GM23338 (cell line): Measurements from ENCODE around the gene FMO2. TPM values are rescaled to one million over a fixed set of nuclear protein-coding genes. Genes with fewer than 3 reads are reported as not detected.

Experiments used
- ATAC-seq: fragments of 200-7000 bp; cut with Tn5 transposase; 3 replicates; pipeline ENCODE4 v1.9.1; 2020
- DNase-seq: peaks from one replicate; pipeline ENCODE4 v3.0.0-alpha.2; 2015; ENCODE audit warnings: low spot score
- H2AFZ ChIP-seq: fragments of 200-600 bp; sonication (generic); 2 replicates; pipeline ENCODE4 v1.8.0; 2016; ENCODE audit warnings: antibody characterized with exemption, mild to moderate bottlenecking, moderate library complexity
- H3F3A ChIP-seq: fragments of 200-600 bp; sonication (generic); replicated peaks from 2 replicates; pipeline ENCODE4 v1.8.0; 2017; ENCODE audit warnings: antibody characterized with exemption, mixed run types, low read depth
- H3K27ac ChIP-seq: fragments of 200-600 bp; sonication (generic); 2 replicates; pipeline ENCODE4 v1.6.1; 2016; ENCODE audit warnings: low read depth
- H3K27me3 ChIP-seq: fragments of 200-600 bp; sonication (generic); 2 replicates; pipeline ENCODE4 v1.8.0; 2016; ENCODE audit warnings: mild to moderate bottlenecking, mixed run types, moderate library complexity; ENCODE audit not compliant: insufficient read depth
- H3K36me3 ChIP-seq: fragments of 200-600 bp; sonication (generic); 2 replicates; pipeline ENCODE4 v1.8.0; 2016; ENCODE audit warnings: mild to moderate bottlenecking; ENCODE audit not compliant: insufficient read depth
- H3K4me1 ChIP-seq: fragments of 200-600 bp; sonication (generic); 2 replicates; pipeline ENCODE4 v1.8.0; 2016; ENCODE audit warnings: mild to moderate bottlenecking, moderate library complexity; ENCODE audit not compliant: insufficient read depth
- H3K4me2 ChIP-seq: fragments of 200-600 bp; sonication (generic); 2 replicates; pipeline ENCODE4 v1.7.1; 2017; ENCODE audit warnings: mixed run types
- H3K4me3 ChIP-seq: fragments of 200-600 bp; sonication (generic); 2 replicates; pipeline ENCODE4 v1.6.1; 2016; ENCODE audit warnings: mixed run types
- H3K79me2 ChIP-seq: fragments of 200-600 bp; sonication (generic); replicated peaks from 2 replicates; pipeline ENCODE4 v1.8.0; 2017; ENCODE audit warnings: mild to moderate bottlenecking; ENCODE audit not compliant: insufficient read depth
- H3K9me2 ChIP-seq: fragments of 200-600 bp; sonication (generic); 2 replicates; pipeline ENCODE4 v1.8.0; 2017; ENCODE audit not compliant: insufficient read depth
- H4K20me1 ChIP-seq: fragments of 200-600 bp; sonication (generic); replicated peaks from 2 replicates; pipeline ENCODE4 v1.8.0; 2017; ENCODE audit warnings: mild to moderate bottlenecking; ENCODE audit not compliant: insufficient read depth
- H3K27ac Mint-ChIP-seq: 2 replicates; pipeline ENCODE4 v1.8.0; 2020; ENCODE audit warnings: inconsistent platforms, mild to moderate bottlenecking, moderate library complexity, mixed read lengths
- H3K27me3 Mint-ChIP-seq: 3 replicates; pipeline ENCODE4 v1.8.0; 2022; ENCODE audit warnings: low read depth, mild to moderate bottlenecking, moderate library complexity, mixed read lengths, inconsistent platforms; ENCODE audit not compliant: insufficient read depth, poor library complexity
- H3K36me3 Mint-ChIP-seq: 3 replicates; pipeline ENCODE4 v1.8.0; 2021; ENCODE audit warnings: low read depth, mild to moderate bottlenecking, inconsistent platforms, moderate library complexity, mixed read lengths
- H3K4me1 Mint-ChIP-seq: 3 replicates; pipeline ENCODE4 v1.8.0; 2020; ENCODE audit warnings: mild to moderate bottlenecking, inconsistent platforms, mixed read lengths
- H3K4me3 Mint-ChIP-seq: 3 replicates; pipeline ENCODE4 v1.8.0; 2021; ENCODE audit warnings: moderate library complexity, mild to moderate bottlenecking, inconsistent platforms, mixed read lengths
- H3K9me3 Mint-ChIP-seq: 3 replicates; pipeline ENCODE4 v1.8.0; 2020; ENCODE audit warnings: moderate library complexity, mild to moderate bottlenecking, inconsistent platforms, mixed read lengths
- CREB1 ChIP-seq: fragments of 250-450 bp; sonication (Bioruptor Pico); IDR thresholded peaks from 2 replicates; pipeline ENCODE4 v1.5.0; 2020; ENCODE audit warnings: low read depth, mild to moderate bottlenecking, moderate library complexity
- EZH2 ChIP-seq: fragments of 200-600 bp; sonication (generic); IDR thresholded peaks from one replicate; pipeline ENCODE4 v1.8.0; 2017; ENCODE audit warnings: antibody characterized with exemption, mild to moderate bottlenecking, low read depth; ENCODE audit not compliant: unreplicated experiment
- EZH2phosphoT487 ChIP-seq: fragments of 200-600 bp; sonication (generic); IDR thresholded peaks from one replicate; pipeline ENCODE4 v1.8.1; 2018; ENCODE audit warnings: antibody characterized with exemption; ENCODE audit not compliant: unreplicated experiment
- JUNB ChIP-seq: IDR thresholded peaks from one replicate; pipeline ENCODE4 v1.6.1; 2016; ENCODE audit warnings: antibody characterized with exemption; ENCODE audit not compliant: unreplicated experiment
- NANOG ChIP-seq: IDR thresholded peaks from 2 replicates; pipeline ENCODE4 v1.6.1; 2016; ENCODE audit warnings: antibody characterized with exemption, borderline replicate concordance
- POLR2AphosphoS5 ChIP-seq: IDR thresholded peaks from 2 replicates; pipeline ENCODE4 v1.6.1; 2016; ENCODE audit warnings: antibody characterized with exemption, low read depth
- STAT1 ChIP-seq: IDR thresholded peaks from one replicate; pipeline ENCODE4 v1.6.1; 2016; ENCODE audit warnings: antibody characterized with exemption; ENCODE audit not compliant: unreplicated experiment
- ZNF114 ChIP-seq: fragments of 250-450 bp; sonication (Bioruptor Pico); IDR thresholded peaks from 2 replicates; pipeline ENCODE4 v1.5.0; 2020; ENCODE audit warnings: mild to moderate bottlenecking, moderate library complexity
- ZNF331 ChIP-seq: fragments of 250-450 bp; sonication (Bioruptor Pico); IDR thresholded peaks from 2 replicates; pipeline ENCODE4 v1.5.0; 2020; ENCODE audit warnings: low read depth, mild to moderate bottlenecking, moderate library complexity
- polyA plus RNA-seq: library from polyadenylated mRNA; unstranded; fragments of >200 nt; fragmentation: Nextera tagmentation; extraction: Ambion mirVana; gene quantifications from 2 replicates; pipeline ENCODE4 v1.2.1, GENCODE V29; 2016
- total RNA-seq: library from RNA; depleted of rRNA; stranded (reverse); fragments of >200 nt; shearing (Covaris generic); gene quantifications from 2 replicates; pipeline ENCODE4 v1.2.3, GENCODE V29; 2014
- TF ChIP-seq, protein P1 (sequence below), 2 experiments: fragments of 200-600 bp in 1 of 2; sonication (generic) in 1 of 2; conservative IDR thresholded peaks; 2 replicates each; pipeline versions ENCODE4 v1.5.1 to v1.6.1; 2016 to 2017; ENCODE audit warnings: antibody characterized with exemption in 2 of 2, low read depth in 2 of 2, mild to moderate bottlenecking in 2 of 2, moderate library complexity in 1 of 2
- TF ChIP-seq, protein P2 (sequence below): fragments of 250-450 bp; sonication (Bioruptor Pico); IDR thresholded peaks from 2 replicates; pipeline ENCODE4 v1.5.0; 2020; ENCODE audit warnings: mild to moderate bottlenecking, moderate library complexity
- TF ChIP-seq, protein P3 (sequence below): IDR thresholded peaks from 2 replicates; pipeline ENCODE4 v1.6.1; 2016; ENCODE audit warnings: antibody characterized with exemption
- TF ChIP-seq, protein P4 (sequence below): IDR thresholded peaks from one replicate; pipeline ENCODE4 v1.6.1; 2018; ENCODE audit warnings: antibody characterized with exemption; ENCODE audit not compliant: unreplicated experiment

Gene FMO2
- total and polyA plus RNA-seq, 2 experiments from 2014 or later: 0.31 TPM; not detected in 1

DNA sequence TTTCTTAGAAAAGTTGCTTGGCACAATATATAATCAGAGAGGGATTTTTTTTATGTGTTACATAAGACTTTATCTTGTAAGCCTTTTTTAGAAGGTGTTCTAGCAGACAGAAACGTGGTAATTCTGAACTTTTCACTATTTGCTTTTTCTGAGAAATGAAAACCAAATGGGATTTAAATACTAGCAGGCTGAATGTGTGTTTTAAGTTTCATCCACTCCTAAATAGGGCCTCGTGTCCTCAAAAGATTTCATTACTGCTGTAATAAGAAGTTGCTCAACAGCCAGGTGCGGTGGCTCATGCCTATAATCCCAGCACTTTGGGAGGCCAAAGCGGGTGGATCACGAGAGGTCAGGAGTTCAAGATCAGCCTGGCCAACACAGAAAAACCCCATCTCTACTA lies 44.7 kb upstream of the FMO2 start:
- no peak overlapping the region for H2AFZ ChIP-seq
- no peak for DNase-seq
- no peaks in the 10 kb centered on the region for H3F3A ChIP-seq
- TF ChIP-seq STAT1 (no peak), ZNF114 (CRISPR knock-in tag) (no peak), ZNF331 (no peak), POLR2AphosphoS5 (no peak), EZH2phosphoT487 (no peak), NANOG (no peak), EZH2 (no peak), CREB1 (no peak), JUNB (no peak)
- TF ChIP-seq, protein P1, sequence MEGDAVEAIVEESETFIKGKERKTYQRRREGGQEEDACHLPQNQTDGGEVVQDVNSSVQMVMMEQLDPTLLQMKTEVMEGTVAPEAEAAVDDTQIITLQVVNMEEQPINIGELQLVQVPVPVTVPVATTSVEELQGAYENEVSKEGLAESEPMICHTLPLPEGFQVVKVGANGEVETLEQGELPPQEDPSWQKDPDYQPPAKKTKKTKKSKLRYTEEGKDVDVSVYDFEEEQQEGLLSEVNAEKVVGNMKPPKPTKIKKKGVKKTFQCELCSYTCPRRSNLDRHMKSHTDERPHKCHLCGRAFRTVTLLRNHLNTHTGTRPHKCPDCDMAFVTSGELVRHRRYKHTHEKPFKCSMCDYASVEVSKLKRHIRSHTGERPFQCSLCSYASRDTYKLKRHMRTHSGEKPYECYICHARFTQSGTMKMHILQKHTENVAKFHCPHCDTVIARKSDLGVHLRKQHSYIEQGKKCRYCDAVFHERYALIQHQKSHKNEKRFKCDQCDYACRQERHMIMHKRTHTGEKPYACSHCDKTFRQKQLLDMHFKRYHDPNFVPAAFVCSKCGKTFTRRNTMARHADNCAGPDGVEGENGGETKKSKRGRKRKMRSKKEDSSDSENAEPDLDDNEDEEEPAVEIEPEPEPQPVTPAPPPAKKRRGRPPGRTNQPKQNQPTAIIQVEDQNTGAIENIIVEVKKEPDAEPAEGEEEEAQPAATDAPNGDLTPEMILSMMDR (conservative IDR thresholded peaks at IDR 0.05; ENCODE audit: low read depth in 2 of 2): no peak
- TF ChIP-seq, protein P2, sequence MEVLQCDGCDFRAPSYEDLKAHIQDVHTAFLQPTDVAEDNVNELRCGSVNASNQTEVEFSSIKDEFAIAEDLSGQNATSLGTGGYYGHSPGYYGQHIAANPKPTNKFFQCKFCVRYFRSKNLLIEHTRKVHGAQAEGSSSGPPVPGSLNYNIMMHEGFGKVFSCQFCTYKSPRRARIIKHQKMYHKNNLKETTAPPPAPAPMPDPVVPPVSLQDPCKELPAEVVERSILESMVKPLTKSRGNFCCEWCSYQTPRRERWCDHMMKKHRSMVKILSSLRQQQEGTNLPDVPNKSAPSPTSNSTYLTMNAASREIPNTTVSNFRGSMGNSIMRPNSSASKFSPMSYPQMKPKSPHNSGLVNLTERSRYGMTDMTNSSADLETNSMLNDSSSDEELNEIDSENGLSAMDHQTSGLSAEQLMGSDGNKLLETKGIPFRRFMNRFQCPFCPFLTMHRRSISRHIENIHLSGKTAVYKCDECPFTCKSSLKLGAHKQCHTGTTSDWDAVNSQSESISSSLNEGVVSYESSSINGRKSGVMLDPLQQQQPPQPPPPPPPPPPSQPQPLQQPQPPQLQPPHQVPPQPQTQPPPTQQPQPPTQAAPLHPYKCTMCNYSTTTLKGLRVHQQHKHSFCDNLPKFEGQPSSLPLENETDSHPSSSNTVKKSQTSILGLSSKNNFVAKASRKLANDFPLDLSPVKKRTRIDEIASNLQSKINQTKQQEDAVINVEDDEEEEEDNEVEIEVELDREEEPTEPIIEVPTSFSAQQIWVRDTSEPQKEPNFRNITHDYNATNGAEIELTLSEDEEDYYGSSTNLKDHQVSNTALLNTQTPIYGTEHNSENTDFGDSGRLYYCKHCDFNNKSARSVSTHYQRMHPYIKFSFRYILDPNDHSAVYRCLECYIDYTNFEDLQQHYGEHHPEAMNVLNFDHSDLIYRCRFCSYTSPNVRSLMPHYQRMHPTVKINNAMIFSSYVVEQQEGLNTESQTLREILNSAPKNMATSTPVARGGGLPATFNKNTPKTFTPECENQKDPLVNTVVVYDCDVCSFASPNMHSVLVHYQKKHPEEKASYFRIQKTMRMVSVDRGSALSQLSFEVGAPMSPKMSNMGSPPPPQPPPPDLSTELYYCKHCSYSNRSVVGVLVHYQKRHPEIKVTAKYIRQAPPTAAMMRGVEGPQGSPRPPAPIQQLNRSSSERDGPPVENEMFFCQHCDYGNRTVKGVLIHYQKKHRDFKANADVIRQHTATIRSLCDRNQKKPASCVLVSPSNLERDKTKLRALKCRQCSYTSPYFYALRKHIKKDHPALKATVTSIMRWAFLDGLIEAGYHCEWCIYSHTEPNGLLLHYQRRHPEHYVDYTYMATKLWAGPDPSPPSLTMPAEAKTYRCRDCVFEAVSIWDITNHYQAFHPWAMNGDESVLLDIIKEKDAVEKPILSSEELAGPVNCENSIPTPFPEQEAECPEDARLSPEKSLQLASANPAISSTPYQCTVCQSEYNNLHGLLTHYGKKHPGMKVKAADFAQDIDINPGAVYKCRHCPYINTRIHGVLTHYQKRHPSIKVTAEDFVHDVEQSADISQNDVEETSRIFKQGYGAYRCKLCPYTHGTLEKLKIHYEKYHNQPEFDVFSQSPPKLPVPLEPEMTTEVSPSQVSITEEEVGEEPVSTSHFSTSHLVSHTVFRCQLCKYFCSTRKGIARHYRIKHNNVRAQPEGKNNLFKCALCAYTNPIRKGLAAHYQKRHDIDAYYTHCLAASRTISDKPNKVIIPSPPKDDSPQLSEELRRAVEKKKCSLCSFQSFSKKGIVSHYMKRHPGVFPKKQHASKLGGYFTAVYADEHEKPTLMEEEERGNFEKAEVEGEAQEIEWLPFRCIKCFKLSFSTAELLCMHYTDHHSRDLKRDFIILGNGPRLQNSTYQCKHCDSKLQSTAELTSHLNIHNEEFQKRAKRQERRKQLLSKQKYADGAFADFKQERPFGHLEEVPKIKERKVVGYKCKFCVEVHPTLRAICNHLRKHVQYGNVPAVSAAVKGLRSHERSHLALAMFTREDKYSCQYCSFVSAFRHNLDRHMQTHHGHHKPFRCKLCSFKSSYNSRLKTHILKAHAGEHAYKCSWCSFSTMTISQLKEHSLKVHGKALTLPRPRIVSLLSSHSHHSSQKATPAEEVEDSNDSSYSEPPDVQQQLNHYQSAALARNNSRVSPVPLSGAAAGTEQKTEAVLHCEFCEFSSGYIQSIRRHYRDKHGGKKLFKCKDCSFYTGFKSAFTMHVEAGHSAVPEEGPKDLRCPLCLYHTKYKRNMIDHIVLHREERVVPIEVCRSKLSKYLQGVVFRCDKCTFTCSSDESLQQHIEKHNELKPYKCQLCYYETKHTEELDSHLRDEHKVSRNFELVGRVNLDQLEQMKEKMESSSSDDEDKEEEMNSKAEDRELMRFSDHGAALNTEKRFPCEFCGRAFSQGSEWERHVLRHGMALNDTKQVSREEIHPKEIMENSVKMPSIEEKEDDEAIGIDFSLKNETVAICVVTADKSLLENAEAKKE: no peak
- TF ChIP-seq, protein P3, sequence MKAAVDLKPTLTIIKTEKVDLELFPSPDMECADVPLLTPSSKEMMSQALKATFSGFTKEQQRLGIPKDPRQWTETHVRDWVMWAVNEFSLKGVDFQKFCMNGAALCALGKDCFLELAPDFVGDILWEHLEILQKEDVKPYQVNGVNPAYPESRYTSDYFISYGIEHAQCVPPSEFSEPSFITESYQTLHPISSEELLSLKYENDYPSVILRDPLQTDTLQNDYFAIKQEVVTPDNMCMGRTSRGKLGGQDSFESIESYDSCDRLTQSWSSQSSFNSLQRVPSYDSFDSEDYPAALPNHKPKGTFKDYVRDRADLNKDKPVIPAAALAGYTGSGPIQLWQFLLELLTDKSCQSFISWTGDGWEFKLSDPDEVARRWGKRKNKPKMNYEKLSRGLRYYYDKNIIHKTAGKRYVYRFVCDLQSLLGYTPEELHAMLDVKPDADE: no peak
- TF ChIP-seq, protein P4, sequence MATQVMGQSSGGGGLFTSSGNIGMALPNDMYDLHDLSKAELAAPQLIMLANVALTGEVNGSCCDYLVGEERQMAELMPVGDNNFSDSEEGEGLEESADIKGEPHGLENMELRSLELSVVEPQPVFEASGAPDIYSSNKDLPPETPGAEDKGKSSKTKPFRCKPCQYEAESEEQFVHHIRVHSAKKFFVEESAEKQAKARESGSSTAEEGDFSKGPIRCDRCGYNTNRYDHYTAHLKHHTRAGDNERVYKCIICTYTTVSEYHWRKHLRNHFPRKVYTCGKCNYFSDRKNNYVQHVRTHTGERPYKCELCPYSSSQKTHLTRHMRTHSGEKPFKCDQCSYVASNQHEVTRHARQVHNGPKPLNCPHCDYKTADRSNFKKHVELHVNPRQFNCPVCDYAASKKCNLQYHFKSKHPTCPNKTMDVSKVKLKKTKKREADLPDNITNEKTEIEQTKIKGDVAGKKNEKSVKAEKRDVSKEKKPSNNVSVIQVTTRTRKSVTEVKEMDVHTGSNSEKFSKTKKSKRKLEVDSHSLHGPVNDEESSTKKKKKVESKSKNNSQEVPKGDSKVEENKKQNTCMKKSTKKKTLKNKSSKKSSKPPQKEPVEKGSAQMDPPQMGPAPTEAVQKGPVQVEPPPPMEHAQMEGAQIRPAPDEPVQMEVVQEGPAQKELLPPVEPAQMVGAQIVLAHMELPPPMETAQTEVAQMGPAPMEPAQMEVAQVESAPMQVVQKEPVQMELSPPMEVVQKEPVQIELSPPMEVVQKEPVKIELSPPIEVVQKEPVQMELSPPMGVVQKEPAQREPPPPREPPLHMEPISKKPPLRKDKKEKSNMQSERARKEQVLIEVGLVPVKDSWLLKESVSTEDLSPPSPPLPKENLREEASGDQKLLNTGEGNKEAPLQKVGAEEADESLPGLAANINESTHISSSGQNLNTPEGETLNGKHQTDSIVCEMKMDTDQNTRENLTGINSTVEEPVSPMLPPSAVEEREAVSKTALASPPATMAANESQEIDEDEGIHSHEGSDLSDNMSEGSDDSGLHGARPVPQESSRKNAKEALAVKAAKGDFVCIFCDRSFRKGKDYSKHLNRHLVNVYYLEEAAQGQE: no peak
- Mint-ChIP-seq H3K27me3 (peaks cover 2% of the 10 kb centered on the region), H3K4me1 (peaks cover 26% of the 10 kb centered on the region; the same call in 2 of the 3 replicates), H3K4me3 (no peak overlapping the region), H3K9me3 (no peaks in the 10 kb centered on the region), H3K27ac (no peak overlapping the region), H3K36me3 (no peaks in the 10 kb centered on the region)
- peaks cover 21% of the 10 kb centered on the region for H3K4me1 ChIP-seq
- no peak overlapping the region for H3K4me3 ChIP-seq
- ATAC-seq: no peak
- H3K27me3 ChIP-seq: no peaks in the 10 kb centered on the region
- no peak overlapping the region for H3K4me2 ChIP-seq
- H3K9me2 ChIP-seq: no peaks in the 10 kb centered on the region
- no peak overlapping the region for H3K27ac ChIP-seq
- no peaks in the 10 kb centered on the region for H3K36me3 ChIP-seq
- no peaks in the 10 kb centered on the region for H3K79me2 ChIP-seq
- no peaks in the 10 kb centered on the region for H4K20me1 ChIP-seq
